ENCODE measurements around the gene PLA2G4E.

- TF ChIP-seq CTCF (IDR thresholded peaks at IDR 0.05) = no peak
- no peak for TF ChIP-seq POLR2A (IDR thresholded peaks at IDR 0.05)
Observed at GRCh38 chr15:41944313-41944940, 76.4 kb downstream of the PLA2G4E start.

Data from right lobe of liver (tissue), 4 donors.